GM21717 (cell line): ENCODE data around the gene RGS12.
"Not testable (repeated sequence)": the region's sequence is repeated elsewhere in the genome, so short reads cannot be mapped to it uniquely, and the experiment has no call there.

Experiments
- ATAC-seq: cut with Tn5 transposase; IDR thresholded peaks from one replicate; pipeline ENCODE4 v1.9.1; 2021; ENCODE audit warnings: mild to moderate bottlenecking, moderate library complexity; ENCODE audit not compliant: unreplicated experiment

Gene RGS12

GRCh38 chr4:3296651-3297050 is 3.8 kb downstream of the RGS12 start:
- ATAC-seq = no peak

GRCh38 chr4:3297066-3297859 is 4.4 kb downstream of the RGS12 start:
- ATAC-seq = no peak

GRCh38 chr4:3299122-3299975 is 6.5 kb downstream of the RGS12 start:
- ATAC-seq = no peak

- no peak for ATAC-seq
Measured at GRCh38 chr4:3299976-3300671, 7.3 kb downstream of the RGS12 start.

- ATAC-seq = not testable (repeated sequence)
Measured at GRCh38 chr4:3300882-3301281, 8.1 kb downstream of the RGS12 start.

GRCh38 chr4:3301450-3302172 is 8.8 kb downstream of the RGS12 start:
- ATAC-seq = no peak

- ATAC-seq = no peak
Measured at GRCh38 chr4:3302173-3302785, 9.5 kb downstream of the RGS12 start.

GRCh38 chr4:3302786-3303564 is 10.2 kb downstream of the RGS12 start:
- ATAC-seq = no peak

GRCh38 chr4:3303565-3303824 is 10.7 kb downstream of the RGS12 start:
- ATAC-seq = no peak

GRCh38 chr4:3303923-3304710 is 11.3 kb downstream of the RGS12 start:
- no peak for ATAC-seq

GRCh38 chr4:3304831-3305609 is 12.2 kb downstream of the RGS12 start:
- ATAC-seq = no peak

GRCh38 chr4:3305610-3306371 is 13.0 kb downstream of the RGS12 start:
- no peak for ATAC-seq

- ATAC-seq = no peak
Measured at GRCh38 chr4:3306450-3306849, 13.6 kb downstream of the RGS12 start.

GRCh38 chr4:3307060-3307459 is 14.2 kb downstream of the RGS12 start:
- no peak for ATAC-seq

GRCh38 chr4:3307486-3307885 is 14.7 kb downstream of the RGS12 start:
- no peak for ATAC-seq

GRCh38 chr4:3307891-3308575 is 15.2 kb downstream of the RGS12 start:
- ATAC-seq = no peak

GRCh38 chr4:3308691-3309090 is 15.9 kb downstream of the RGS12 start:
- no peak for ATAC-seq
